Osteoblast (primary cell): ENCODE results near the gene ACOT8. TPM values are rescaled to one million over a fixed set of nuclear protein-coding genes. Genes with fewer than 3 reads are reported as not detected.

ENCODE experiments used
- DNase-seq: peaks from one replicate; pipeline ENCODE4 v3.0.0; 2011; ENCODE audit warnings: low spot score, mixed read lengths; ENCODE audit not compliant: insufficient read length; ENCODE audit errors: missing footprints
- H2AFZ ChIP-seq: 2 replicates; pipeline ENCODE4 v1.6.0; 2011; ENCODE audit warnings: mild to moderate bottlenecking, low read length
- H3K27ac ChIP-seq: 2 replicates; pipeline ENCODE4 v1.5.1; 2011; ENCODE audit warnings: mild to moderate bottlenecking, low read depth, low read length, moderate library complexity
- H3K27me3 ChIP-seq: 2 replicates; pipeline ENCODE4 v1.6.0; 2012; ENCODE audit warnings: mild to moderate bottlenecking, control low read depth, inconsistent platforms, low read length, moderate library complexity; ENCODE audit not compliant: insufficient read depth
- H3K36me3 ChIP-seq: 2 replicates; pipeline ENCODE4 v1.5.1; 2011; ENCODE audit warnings: mild to moderate bottlenecking, low read length, control low read depth, moderate library complexity; ENCODE audit not compliant: insufficient read depth
- H3K4me1 ChIP-seq: 2 replicates; pipeline ENCODE4 v1.5.1; 2011; ENCODE audit warnings: mild to moderate bottlenecking, low read length, control low read depth, moderate library complexity; ENCODE audit not compliant: insufficient read depth
- H3K4me2 ChIP-seq: 2 replicates; pipeline ENCODE4 v1.6.0; 2011; ENCODE audit warnings: mild to moderate bottlenecking, low read length; ENCODE audit not compliant: insufficient read depth
- H3K4me3 ChIP-seq: fragments of 200-600 bp; sonication (generic); 3 replicates; pipeline ENCODE4 v1.5.1; 2012; ENCODE audit warnings: mild to moderate bottlenecking, low read length, inconsistent platforms; ENCODE audit not compliant: insufficient read depth
- H3K79me2 ChIP-seq: 2 replicates; pipeline ENCODE4 v1.6.0; 2012; ENCODE audit warnings: mild to moderate bottlenecking, low read length, control low read depth, inconsistent platforms; ENCODE audit not compliant: insufficient read depth
- H3K9me3 ChIP-seq: 2 replicates; pipeline ENCODE4 v1.5.1; 2011; ENCODE audit warnings: low read depth, low read length, control low read depth
- H4K20me1 ChIP-seq: 2 replicates; pipeline ENCODE4 v1.6.0; 2012; ENCODE audit warnings: mild to moderate bottlenecking, low read length, control low read depth; ENCODE audit not compliant: insufficient read depth
- CTCF ChIP-seq: IDR thresholded peaks from 2 replicates; pipeline ENCODE4 v1.5.1; 2011; ENCODE audit warnings: mild to moderate bottlenecking, low read depth, low read length, moderate library complexity; ENCODE audit errors: extremely low read depth
- total RNA-seq: library from RNA; depleted of rRNA; stranded (reverse); fragments of >200 nt; gene quantifications from 2 replicates; pipeline ENCODE4 v1.2.3, GENCODE V29; 2012

Gene ACOT8
- total RNA-seq, 1 donor, result 31.8 TPM

DNA sequence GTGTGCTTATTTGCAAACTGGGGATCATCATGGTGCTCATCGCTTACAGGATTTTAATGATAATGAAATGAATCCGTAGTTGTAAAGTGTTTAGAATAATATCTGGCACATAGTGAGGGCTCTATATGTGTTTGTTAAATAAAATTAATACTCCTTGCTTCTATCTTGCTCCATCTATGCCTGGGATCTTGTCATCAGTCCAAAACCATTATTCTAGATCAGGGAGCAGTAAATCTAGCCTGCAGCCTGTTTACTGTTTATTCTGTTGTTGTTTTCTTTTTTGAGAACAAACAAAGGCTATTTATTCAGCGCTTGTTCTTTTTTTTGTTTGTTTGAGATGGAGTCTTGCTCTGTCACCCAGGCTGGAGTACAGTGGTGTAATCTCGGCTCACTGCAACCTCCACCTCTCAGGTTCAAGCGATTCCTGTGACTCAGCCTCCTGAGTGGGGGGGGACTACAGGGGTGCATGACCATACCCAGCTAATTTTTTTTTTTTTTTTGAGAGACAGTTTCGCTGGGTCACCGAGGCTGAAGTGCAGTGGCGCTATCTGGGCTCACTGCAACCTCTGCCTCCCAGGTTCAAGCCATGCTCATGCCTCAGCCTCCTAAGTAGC, 8.1 kb downstream of the ACOT8 start:
- peaks cover 6% of the 10 kb centered on the region for H3K79me2 ChIP-seq

DNA sequence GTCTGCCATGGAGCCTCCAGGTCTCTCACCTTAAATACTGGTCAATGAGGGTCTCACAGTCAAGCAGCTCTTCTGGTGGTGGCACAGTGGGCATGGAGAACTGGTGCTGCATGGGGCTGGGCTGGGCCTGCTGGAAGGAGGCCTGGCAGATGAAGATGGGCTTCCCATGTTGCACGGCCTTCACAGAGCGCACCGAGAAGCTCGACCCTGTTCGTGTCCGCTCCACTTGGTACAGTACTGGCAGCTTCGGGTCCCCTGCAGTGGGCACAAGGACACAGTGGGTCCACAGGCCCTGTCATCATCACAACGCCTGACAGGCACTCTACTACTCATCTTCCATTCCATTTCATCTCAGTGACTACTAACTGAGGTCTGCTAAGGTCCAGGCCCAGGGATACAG, 8.8 kb downstream of the ACOT8 start:
- H3K4me2 ChIP-seq, result no peak overlapping the region
- H3K79me2 ChIP-seq, result peaks cover 2% of the 10 kb centered on the region
- no peak overlapping the region for H3K4me3 ChIP-seq
- no peak overlapping the region for H3K27ac ChIP-seq
- H3K36me3 ChIP-seq, result peaks cover 37% of the 10 kb centered on the region
- H2AFZ ChIP-seq, result no peak overlapping the region
- peaks cover 4% of the 10 kb centered on the region for H4K20me1 ChIP-seq
- H3K4me1 ChIP-seq, result no peaks in the 10 kb centered on the region
- TF ChIP-seq CTCF, result no peak
- no peaks in the 10 kb centered on the region for H3K27me3 ChIP-seq
- H3K9me3 ChIP-seq, result no peaks in the 10 kb centered on the region
- DNase-seq, result no peak

More for the DNA sequence above, 8.1 kb downstream of the ACOT8 start:
- no peak overlapping the region for H3K27ac ChIP-seq
- no peaks in the 10 kb centered on the region for H3K4me1 ChIP-seq
- H2AFZ ChIP-seq, result no peak overlapping the region
- no peak overlapping the region for H3K4me2 ChIP-seq
- H3K9me3 ChIP-seq, result no peaks in the 10 kb centered on the region
- no peak for TF ChIP-seq CTCF
- H3K27me3 ChIP-seq, result no peaks in the 10 kb centered on the region
- peaks cover 4% of the 10 kb centered on the region for H4K20me1 ChIP-seq
- no peak for DNase-seq
- H3K4me3 ChIP-seq, result no peak overlapping the region
- peaks cover 31% of the 10 kb centered on the region for H3K36me3 ChIP-seq

DNA sequence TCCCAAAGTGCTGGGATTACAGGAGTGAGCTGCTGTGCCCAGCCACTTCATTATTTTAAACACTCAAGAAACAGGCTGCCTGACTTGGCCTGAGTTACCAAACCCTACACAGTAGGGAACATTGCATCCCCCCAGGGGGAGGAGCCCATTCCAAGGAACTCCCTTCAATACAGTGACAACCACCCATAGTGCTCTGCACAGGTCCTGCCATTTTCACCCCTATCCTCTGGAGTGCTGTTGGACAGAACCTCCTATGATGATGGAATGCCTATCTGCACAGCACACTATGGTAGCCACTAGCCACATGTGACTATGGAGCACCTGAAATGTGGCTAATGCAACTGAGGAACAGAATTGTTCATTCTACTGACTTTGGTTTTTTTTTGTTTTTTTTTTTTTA, 11.7 kb downstream of the ACOT8 start:
- H3K9me3 ChIP-seq, result no peaks in the 10 kb centered on the region
- H3K27me3 ChIP-seq, result no peaks in the 10 kb centered on the region
- no peak overlapping the region for H3K4me3 ChIP-seq
- no peak overlapping the region for H2AFZ ChIP-seq
- TF ChIP-seq CTCF, result no peak
- no peak for DNase-seq
- H4K20me1 ChIP-seq, result peaks cover 2% of the 10 kb centered on the region
- peaks cover 11% of the 10 kb centered on the region for H3K4me1 ChIP-seq
- H3K4me2 ChIP-seq, result no peak overlapping the region
- H3K79me2 ChIP-seq, result no peaks in the 10 kb centered on the region
- H3K36me3 ChIP-seq, result peaks cover 54% of the 10 kb centered on the region
- H3K27ac ChIP-seq, result no peak overlapping the region

GRCh38 chr20:45843506-45843905, 13.7 kb downstream of the ACOT8 start:
- Histone ChIP-seq H3K27me3 (no peaks in the 10 kb centered on the region), H3K36me3 (peaks cover 61% of the 10 kb centered on the region), H3K9me3 (no peaks in the 10 kb centered on the region), H3K27ac (no peak overlapping the region), H3K4me1 (peaks cover 11% of the 10 kb centered on the region), H3K79me2 (no peaks in the 10 kb centered on the region), H3K4me3 (no peak overlapping the region), H2AFZ (no peak overlapping the region), H4K20me1 (peaks cover 5% of the 10 kb centered on the region), H3K4me2 (no peak overlapping the region)
- peak; percentile 41 for DNase-seq
- TF ChIP-seq CTCF, result no peak
